ENCODE results near the gene TBX19.

TBX19 gene

DNA sequence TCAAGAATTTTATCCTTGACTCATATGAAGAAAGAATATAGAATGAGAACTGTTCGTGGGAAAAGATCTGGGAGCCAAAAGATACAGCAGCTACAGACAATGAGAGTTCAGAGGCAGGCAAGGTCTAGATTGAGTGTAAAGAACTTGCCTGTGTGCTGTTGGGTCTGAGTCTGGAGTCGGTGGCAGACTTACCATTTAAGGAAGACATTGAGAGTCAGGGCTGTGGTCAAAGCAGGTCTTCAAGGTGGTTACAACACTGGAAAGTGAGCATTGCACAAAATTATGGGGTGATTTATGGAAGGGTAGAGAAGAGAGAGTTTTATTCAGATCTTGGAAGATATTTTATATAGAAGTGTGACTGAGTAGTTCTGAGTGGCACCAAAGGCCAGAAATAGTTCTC lies 80.6 kb downstream of the TBX19 start:
- no peaks in the 10 kb centered on the region for H3K9me3 ChIP-seq (ENCODE audit: control insufficient read depth, insufficient read depth, low read length)
- H3K9me2 ChIP-seq (replicated peaks; ENCODE audit: control insufficient read depth, low read length), result no peaks in the 10 kb centered on the region
- H3K4me3 ChIP-seq (ENCODE audit: low read length), result no peak overlapping the region
- H3K36me3 ChIP-seq (ENCODE audit: control insufficient read depth, low read length), result no peaks in the 10 kb centered on the region
- TF ChIP-seq EZH2phosphoT487 (IDR thresholded peaks at IDR 0.05; ENCODE audit: borderline replicate concordance, low read length), result no peak
- TF ChIP-seq, protein P1, sequence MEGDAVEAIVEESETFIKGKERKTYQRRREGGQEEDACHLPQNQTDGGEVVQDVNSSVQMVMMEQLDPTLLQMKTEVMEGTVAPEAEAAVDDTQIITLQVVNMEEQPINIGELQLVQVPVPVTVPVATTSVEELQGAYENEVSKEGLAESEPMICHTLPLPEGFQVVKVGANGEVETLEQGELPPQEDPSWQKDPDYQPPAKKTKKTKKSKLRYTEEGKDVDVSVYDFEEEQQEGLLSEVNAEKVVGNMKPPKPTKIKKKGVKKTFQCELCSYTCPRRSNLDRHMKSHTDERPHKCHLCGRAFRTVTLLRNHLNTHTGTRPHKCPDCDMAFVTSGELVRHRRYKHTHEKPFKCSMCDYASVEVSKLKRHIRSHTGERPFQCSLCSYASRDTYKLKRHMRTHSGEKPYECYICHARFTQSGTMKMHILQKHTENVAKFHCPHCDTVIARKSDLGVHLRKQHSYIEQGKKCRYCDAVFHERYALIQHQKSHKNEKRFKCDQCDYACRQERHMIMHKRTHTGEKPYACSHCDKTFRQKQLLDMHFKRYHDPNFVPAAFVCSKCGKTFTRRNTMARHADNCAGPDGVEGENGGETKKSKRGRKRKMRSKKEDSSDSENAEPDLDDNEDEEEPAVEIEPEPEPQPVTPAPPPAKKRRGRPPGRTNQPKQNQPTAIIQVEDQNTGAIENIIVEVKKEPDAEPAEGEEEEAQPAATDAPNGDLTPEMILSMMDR (IDR thresholded peaks at IDR 0.05; ENCODE audit: low read depth, low read length, poor library complexity, severe bottlenecking), result no peak
- H3F3A ChIP-seq (ENCODE audit: control insufficient read depth, insufficient read depth), result no peaks in the 10 kb centered on the region
- peaks cover 8% of the 10 kb centered on the region for H3K27me3 ChIP-seq (ENCODE audit: control insufficient read depth, low read length)
- no peaks in the 10 kb centered on the region for H3K4me1 ChIP-seq (ENCODE audit: control insufficient read depth, low read length)
- H3K4me2 ChIP-seq (ENCODE audit: low read length), result no peak overlapping the region
- no peaks in the 10 kb centered on the region for H4K20me1 ChIP-seq (ENCODE audit: control insufficient read depth, insufficient read depth, low read depth, low read length)
- H3K27ac ChIP-seq (ENCODE audit: low read depth, low read length), result no peak overlapping the region
- no peaks in the 10 kb centered on the region for H3K79me2 ChIP-seq (ENCODE audit: control insufficient read depth, low read length)

DNA sequence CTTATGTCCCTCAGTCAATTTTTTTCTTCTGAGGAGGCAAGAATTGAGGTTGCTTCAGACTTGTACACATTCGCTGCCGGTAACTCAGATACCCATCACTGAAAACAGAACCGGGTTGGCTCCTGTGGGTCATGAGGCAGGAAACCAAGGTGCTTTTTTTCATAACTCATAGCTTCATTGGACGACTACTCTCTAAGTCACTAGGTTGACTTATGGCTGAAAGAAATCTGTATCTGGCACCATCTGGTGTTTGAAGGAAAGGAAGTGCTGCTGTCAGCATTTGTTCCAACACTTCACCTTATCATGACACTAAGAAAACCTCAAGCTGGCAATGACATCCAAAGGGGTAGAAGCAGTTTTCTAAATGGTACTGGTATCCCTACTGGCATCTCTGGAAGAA lies 82.3 kb downstream of the TBX19 start:
- no peaks in the 10 kb centered on the region for H3K4me1 ChIP-seq (ENCODE audit: control insufficient read depth, low read length)

More for the DNA sequence above, 82.3 kb downstream of the TBX19 start:
- Histone ChIP-seq H3K4me3 (ENCODE audit: low read length) (no peak overlapping the region), H3K79me2 (ENCODE audit: control insufficient read depth, low read length) (no peaks in the 10 kb centered on the region), H3K9me2 (replicated peaks; ENCODE audit: control insufficient read depth, low read length) (no peaks in the 10 kb centered on the region), H3K9me3 (ENCODE audit: control insufficient read depth, insufficient read depth, low read length) (no peaks in the 10 kb centered on the region), H3K36me3 (ENCODE audit: control insufficient read depth, low read length) (no peaks in the 10 kb centered on the region), H3K27ac (ENCODE audit: low read depth, low read length) (no peak overlapping the region), H3F3A (ENCODE audit: control insufficient read depth, insufficient read depth) (no peaks in the 10 kb centered on the region), H4K20me1 (ENCODE audit: control insufficient read depth, insufficient read depth, low read depth, low read length) (no peaks in the 10 kb centered on the region), H3K4me2 (ENCODE audit: low read length) (no peak overlapping the region), H3K27me3 (ENCODE audit: control insufficient read depth, low read length) (peaks cover 8% of the 10 kb centered on the region)
- no peak for TF ChIP-seq EZH2phosphoT487 (IDR thresholded peaks at IDR 0.05; ENCODE audit: borderline replicate concordance, low read length)
- TF ChIP-seq, protein P1 (IDR thresholded peaks at IDR 0.05; ENCODE audit: low read depth, low read length, poor library complexity, severe bottlenecking), result no peak

Data from DOHH2 (cell line).